Stomach (tissue), 4 donors: ENCODE data around the gene IL1RL1.

ENCODE experiments used
- CTCF ChIP-seq, 7 experiments: fragments of 450-650 bp in 4 of 7; fragments of 200-600 bp in 3 of 7; sonication (generic) in 3 of 7; IDR thresholded peaks; one replicate each; pipeline ENCODE4 v1.5.1; 2016 to 2019; ENCODE audit warnings: antibody characterized with exemption in 7 of 7, control low read depth in 2 of 7, mild to moderate bottlenecking in 1 of 7
- EP300 ChIP-seq: sonication (generic); formaldehyde crosslinking; IDR thresholded peaks from one replicate; pipeline ENCODE4 v1.6.1; 2017; ENCODE audit warnings: antibody characterized with exemption
- POLR2A ChIP-seq, 4 donors: fragments of 450-650 bp; IDR thresholded peaks; one replicate each; pipeline ENCODE4 v1.6.1; 2016; ENCODE audit warnings: antibody characterized with exemption in 4 of 4, control low read depth in 2 of 4, mild to moderate bottlenecking in 1 of 4, moderate library complexity in 1 of 4
- POLR2AphosphoS5 ChIP-seq, 3 donors: sonication (generic); formaldehyde crosslinking; IDR thresholded peaks; one replicate each; pipeline ENCODE4 v1.6.1; 2016; ENCODE audit warnings: antibody characterized with exemption in 3 of 3

GRCh38 chr2:102392942-102393341 is 81.6 kb downstream of the IL1RL1 start:
- TF ChIP-seq CTCF (IDR thresholded peaks at IDR 0.05) (no peak), POLR2AphosphoS5 (IDR thresholded peaks at IDR 0.05) (no peak), POLR2A (IDR thresholded peaks at IDR 0.05) (no peak), EP300 (no peak)
